CD4-positive, alpha-beta T cell (primary cell): Measurements from ENCODE around the gene EDRF1. TPM values are rescaled to one million over a fixed set of nuclear protein-coding genes. Genes with fewer than 3 reads are reported as not detected.

Source experiments
- ATAC-seq: fragments of 200-7000 bp; cut with Tn5 transposase; one replicate; pipeline ENCODE4 v1.10.0; 2022; ENCODE audit warnings: mild to moderate bottlenecking; ENCODE audit not compliant: poor library complexity
- CTCF ChIA-PET: fragments of 350-600 bp; sonication (Branson Sonifier 250); formaldehyde crosslinking; loops from one replicate; lab custom pipeline; 2021; ENCODE audit warnings: antibody characterized with exemption, inconsistent platforms; lab: Charles Lee
- POLR2A ChIA-PET: fragments of 350-600 bp; sonication (Branson Sonifier 250); formaldehyde crosslinking; loops from one replicate; lab custom pipeline; 2021; ENCODE audit warnings: antibody characterized with exemption, inconsistent platforms; lab: Charles Lee
- DNase-seq, 14 experiments: peaks; one replicate each; pipeline ENCODE4 v3.0.0-alpha.2; 2013 to 2020; ENCODE audit warnings: mixed read lengths in 2 of 14
- H3K27ac ChIP-seq, 2 donors: one replicate each; pipeline versions ENCODE4 v1.5.1 to v1.7.0; 2013; ENCODE audit warnings: low read length in 2 of 2, low read depth in 1 of 2, mild to moderate bottlenecking in 1 of 2
- H3K27me3 ChIP-seq, 2 experiments: 1 replicate in 1 of 2; 2 replicates in 1 of 2; pipeline versions ENCODE4 v1.6.1 to v1.7.0; 2013; ENCODE audit warnings: low read length in 2 of 2, control low read depth in 1 of 2, mild to moderate bottlenecking in 1 of 2, moderate library complexity in 1 of 2; ENCODE audit not compliant: insufficient read depth in 2 of 2, control insufficient read depth in 1 of 2
- H3K36me3 ChIP-seq: one replicate; pipeline ENCODE4 v1.6.1; 2013; ENCODE audit warnings: low read length, control low read depth; ENCODE audit not compliant: insufficient read depth
- H3K4me1 ChIP-seq: one replicate; pipeline ENCODE4 v1.6.1; 2013; ENCODE audit warnings: low read length, control low read depth; ENCODE audit not compliant: insufficient read depth
- H3K4me3 ChIP-seq: one replicate; pipeline ENCODE4 v1.5.1; 2013; ENCODE audit warnings: mild to moderate bottlenecking, low read length, moderate library complexity
- H3K9me3 ChIP-seq, 2 experiments: 1 replicate in 1 of 2; 2 replicates in 1 of 2; pipeline versions ENCODE4 v1.6.1 to v1.7.0; 2013; ENCODE audit warnings: low read length in 2 of 2, mild to moderate bottlenecking in 2 of 2, control low read depth in 1 of 2, moderate library complexity in 1 of 2; ENCODE audit not compliant: control insufficient read depth in 1 of 2, insufficient read depth in 1 of 2
- H3K27ac Mint-ChIP-seq: one replicate; pipeline ENCODE4 v1.8.0; 2020; ENCODE audit warnings: mixed read lengths
- H3K27me3 Mint-ChIP-seq: one replicate; pipeline ENCODE4 v1.8.0; 2021; ENCODE audit warnings: mixed read lengths
- H3K36me3 Mint-ChIP-seq: one replicate; pipeline ENCODE4 v1.8.0; 2021; ENCODE audit warnings: low read depth, mixed read lengths
- H3K4me1 Mint-ChIP-seq: one replicate; pipeline ENCODE4 v1.8.0; 2021; ENCODE audit warnings: low read depth, mixed read lengths
- H3K4me3 Mint-ChIP-seq: one replicate; pipeline ENCODE4 v1.8.0; 2020; ENCODE audit warnings: mild to moderate bottlenecking, mixed read lengths
- H3K9me3 Mint-ChIP-seq: one replicate; pipeline ENCODE4 v1.8.0; 2020; ENCODE audit warnings: mixed read lengths
- intact Hi-C, 2 experiments: fragments of 100-400 bp; cut with DNase I in 1 of 2; cut with micrococcal nuclease in 1 of 2; formaldehyde crosslinking; loops; one replicate each; pipeline versions ENCODE4 v1.15.1 to v1.9.0; 2023 to 2025; cut with DNase I, micrococcal nuclease
- total RNA-seq, 174 experiments: library from RNA in 2 of 174; stranded (reverse) in 2 of 174; gene quantifications; one replicate each; pipeline ENCODE4 v1.2.3 and lab custom pipeline; 2021 to 2026
- TF ChIP-seq, protein P1 (sequence below): fragments of 200-600 bp; IDR thresholded peaks from one replicate; pipeline ENCODE4 v1.8.0; 2022; ENCODE audit warnings: antibody characterized with exemption, mild to moderate bottlenecking

The EDRF1 gene
- total RNA-seq, 2 experiments from 2014 or later = 39.0 to 39.8 TPM

DNA sequence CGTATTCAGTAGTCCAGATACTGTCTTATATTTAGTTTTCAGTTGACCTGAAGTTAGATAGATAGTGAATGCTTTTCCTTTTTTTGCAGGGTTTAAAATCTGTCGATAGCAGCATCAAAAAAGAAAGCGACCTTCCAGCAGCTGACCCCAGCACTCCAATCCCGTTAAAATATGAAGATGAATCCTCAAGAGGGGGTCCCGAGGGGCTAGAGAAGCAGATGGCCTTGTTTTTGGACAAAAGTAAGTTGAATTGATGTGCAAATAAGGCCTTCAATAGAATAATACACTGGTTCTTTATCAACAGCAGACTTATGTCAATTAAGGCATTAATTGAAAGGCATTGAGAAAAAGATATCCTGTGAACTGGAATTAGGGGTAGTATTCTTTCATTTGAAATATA is 18.7 kb downstream of the EDRF1 start:
- POLR2A ChIA-PET = no interaction called here
- Histone ChIP-seq H3K27ac (no peak overlapping the region), H3K36me3 (peaks cover 98% of the 10 kb centered on the region), H3K4me3 (no peak overlapping the region), H3K4me1 (no peaks in the 10 kb centered on the region), H3K27me3 (no peaks in the 10 kb centered on the region), H3K9me3 (no peaks in the 10 kb centered on the region)
- H3K27ac Mint-ChIP-seq = no peak overlapping the region
- intact Hi-C loops = no loop called here
- no peaks in the 10 kb centered on the region for H3K9me3 Mint-ChIP-seq
- CTCF ChIA-PET = no interaction called here
- no peak for DNase-seq
- TF ChIP-seq, protein P1, sequence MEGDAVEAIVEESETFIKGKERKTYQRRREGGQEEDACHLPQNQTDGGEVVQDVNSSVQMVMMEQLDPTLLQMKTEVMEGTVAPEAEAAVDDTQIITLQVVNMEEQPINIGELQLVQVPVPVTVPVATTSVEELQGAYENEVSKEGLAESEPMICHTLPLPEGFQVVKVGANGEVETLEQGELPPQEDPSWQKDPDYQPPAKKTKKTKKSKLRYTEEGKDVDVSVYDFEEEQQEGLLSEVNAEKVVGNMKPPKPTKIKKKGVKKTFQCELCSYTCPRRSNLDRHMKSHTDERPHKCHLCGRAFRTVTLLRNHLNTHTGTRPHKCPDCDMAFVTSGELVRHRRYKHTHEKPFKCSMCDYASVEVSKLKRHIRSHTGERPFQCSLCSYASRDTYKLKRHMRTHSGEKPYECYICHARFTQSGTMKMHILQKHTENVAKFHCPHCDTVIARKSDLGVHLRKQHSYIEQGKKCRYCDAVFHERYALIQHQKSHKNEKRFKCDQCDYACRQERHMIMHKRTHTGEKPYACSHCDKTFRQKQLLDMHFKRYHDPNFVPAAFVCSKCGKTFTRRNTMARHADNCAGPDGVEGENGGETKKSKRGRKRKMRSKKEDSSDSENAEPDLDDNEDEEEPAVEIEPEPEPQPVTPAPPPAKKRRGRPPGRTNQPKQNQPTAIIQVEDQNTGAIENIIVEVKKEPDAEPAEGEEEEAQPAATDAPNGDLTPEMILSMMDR = no peak
- H3K4me1 Mint-ChIP-seq = no peaks in the 10 kb centered on the region
- no peaks in the 10 kb centered on the region for H3K27me3 Mint-ChIP-seq
- no peak overlapping the region for H3K4me3 Mint-ChIP-seq
- H3K36me3 Mint-ChIP-seq = peaks cover 100% of the 10 kb centered on the region
- no peak for ATAC-seq

DNA sequence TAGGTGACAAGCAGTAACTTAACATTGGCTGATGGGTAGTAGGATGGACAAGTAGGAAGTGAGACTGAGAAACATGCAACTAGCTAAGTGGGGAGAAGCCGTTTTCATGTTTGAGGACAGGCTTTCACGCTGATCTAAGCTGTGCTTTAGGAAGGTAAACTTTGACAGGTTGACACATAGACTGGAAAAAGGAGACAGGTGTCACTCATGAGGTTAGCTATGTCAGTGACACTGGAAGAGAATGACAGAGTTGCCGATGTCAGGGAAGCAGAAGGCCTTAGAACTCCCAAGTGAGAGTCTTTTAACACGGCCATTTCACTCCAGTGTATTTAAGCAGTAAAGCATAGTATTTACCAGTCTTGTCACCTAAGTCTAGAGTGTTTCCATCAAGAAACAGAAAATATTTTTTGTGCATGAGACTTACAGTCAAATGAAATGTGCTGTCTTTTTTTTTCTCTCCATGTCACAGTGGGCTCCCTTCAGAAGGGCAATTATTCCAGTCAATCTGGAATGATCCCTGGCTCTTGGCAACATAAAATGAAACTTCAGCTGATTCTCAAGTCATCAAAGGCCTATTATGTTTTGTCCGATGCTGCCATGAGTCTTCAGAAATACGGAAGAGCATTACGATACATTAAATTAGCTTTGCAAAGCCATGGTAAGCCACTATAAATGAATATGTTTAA is 20.6 kb downstream of the EDRF1 start:
- H3K27ac Mint-ChIP-seq = no peak overlapping the region
- no peak for ATAC-seq
- H3K4me1 Mint-ChIP-seq = no peaks in the 10 kb centered on the region
- TF ChIP-seq, protein P1 = no peak
- no peaks in the 10 kb centered on the region for H3K27me3 Mint-ChIP-seq
- Histone ChIP-seq H3K9me3 (no peaks in the 10 kb centered on the region), H3K36me3 (peaks cover 98% of the 10 kb centered on the region), H3K27me3 (no peaks in the 10 kb centered on the region), H3K4me3 (no peak overlapping the region), H3K27ac (no peak overlapping the region), H3K4me1 (no peaks in the 10 kb centered on the region)
- no peak overlapping the region for H3K4me3 Mint-ChIP-seq
- peaks cover 100% of the 10 kb centered on the region for H3K36me3 Mint-ChIP-seq
- intact Hi-C loops = no loop called here
- ChIA-PET POLR2A (no interaction called here), CTCF (no interaction called here)
- H3K9me3 Mint-ChIP-seq = no peaks in the 10 kb centered on the region
- no peak for DNase-seq

DNA sequence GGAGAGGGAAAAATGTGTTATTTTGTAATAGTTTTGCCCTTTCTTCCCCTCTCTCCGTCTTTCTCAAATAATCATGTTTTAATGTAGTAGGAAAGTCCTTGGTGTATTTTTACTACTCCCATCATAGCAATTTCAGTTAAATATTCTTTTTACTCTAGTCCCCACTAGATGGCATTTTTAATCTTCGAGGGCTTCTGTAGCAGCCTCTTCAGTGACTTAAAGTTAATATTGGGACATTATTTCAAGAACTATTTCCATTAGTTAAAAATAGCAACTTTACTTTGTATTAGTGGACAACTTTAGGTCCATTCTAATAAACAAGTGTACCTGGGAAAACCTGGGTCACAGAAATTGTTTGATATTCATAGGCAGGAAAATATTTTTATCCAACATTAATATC is 23.0 kb downstream of the EDRF1 start:
- POLR2A ChIA-PET = no interaction called here
- TF ChIP-seq, protein P1 = no peak
- H3K9me3 Mint-ChIP-seq = no peaks in the 10 kb centered on the region
- H3K36me3 Mint-ChIP-seq = peaks cover 100% of the 10 kb centered on the region
- H3K27me3 ChIP-seq = no peaks in the 10 kb centered on the region
- H3K4me3 Mint-ChIP-seq = no peak overlapping the region
- no peaks in the 10 kb centered on the region for H3K9me3 ChIP-seq
- H3K27me3 Mint-ChIP-seq = no peaks in the 10 kb centered on the region
- peaks cover 94% of the 10 kb centered on the region for H3K36me3 ChIP-seq
- no peaks in the 10 kb centered on the region for H3K4me1 ChIP-seq
- H3K4me1 Mint-ChIP-seq = no peaks in the 10 kb centered on the region
- ATAC-seq (no peak), DNase-seq (no peak)
- no peak overlapping the region for H3K27ac ChIP-seq
- no peak overlapping the region for H3K27ac Mint-ChIP-seq
- intact Hi-C loops = no loop called here
- H3K4me3 ChIP-seq = no peak overlapping the region
- CTCF ChIA-PET = no interaction called here
